Immature natural killer cell (primary cell): ENCODE results near the gene GTPBP2. TPM values are rescaled to one million over a fixed set of nuclear protein-coding genes. Genes with fewer than 3 reads are reported as not detected.
A peak's percentile ranks its signal among the peaks of the same experiment; 100 is the strongest.

Source experiments
- DNase-seq, 3 donors: peaks; one replicate each; pipeline ENCODE4 v3.0.0; 2022; ENCODE audit warnings: mixed read lengths in 1 of 3
- H3K27ac Mint-ChIP-seq, 6 donors: one replicate each; pipeline ENCODE4 v1.8.0; 2020; ENCODE audit warnings: mixed read lengths in 6 of 6, mild to moderate bottlenecking in 5 of 6, inconsistent platforms in 4 of 6, moderate library complexity in 3 of 6
- H3K27me3 Mint-ChIP-seq, 3 donors: one replicate each; pipeline ENCODE4 v1.8.0; 2020 to 2021; ENCODE audit warnings: low read depth in 3 of 3, mild to moderate bottlenecking in 3 of 3, mixed read lengths in 3 of 3, moderate library complexity in 3 of 3, inconsistent platforms in 1 of 3
- H3K36me3 Mint-ChIP-seq, 3 donors: one replicate each; pipeline ENCODE4 v1.8.0; 2020; ENCODE audit warnings: mixed read lengths in 3 of 3, inconsistent platforms in 2 of 3, mild to moderate bottlenecking in 2 of 3
- H3K4me1 Mint-ChIP-seq, 2 donors: one replicate each; pipeline ENCODE4 v1.8.0; 2020; ENCODE audit warnings: inconsistent platforms in 2 of 2, mild to moderate bottlenecking in 2 of 2, mixed read lengths in 2 of 2, moderate library complexity in 1 of 2
- H3K4me3 Mint-ChIP-seq, 5 donors: one replicate each; pipeline ENCODE4 v1.8.0; 2020; ENCODE audit warnings: mild to moderate bottlenecking in 5 of 5, mixed read lengths in 5 of 5, inconsistent platforms in 3 of 5, moderate library complexity in 3 of 5
- H3K9me3 Mint-ChIP-seq, 6 donors: one replicate each; pipeline ENCODE4 v1.8.0; 2020; ENCODE audit warnings: mild to moderate bottlenecking in 6 of 6, mixed read lengths in 6 of 6, inconsistent platforms in 4 of 6, moderate library complexity in 3 of 6
- polyA plus RNA-seq, 3 donors: library from polyadenylated mRNA; unstranded; fragments of 300-500 nt; fragmentation: Illumina TruSeq; gene quantifications; one replicate each; pipeline ENCODE4 v1.2.3, GENCODE V29; 2021

The GTPBP2 gene
- polyA plus RNA-seq, 3 donors from 2014 or later, result 3.6 to 4.9 (median 4.3) TPM

DNA sequence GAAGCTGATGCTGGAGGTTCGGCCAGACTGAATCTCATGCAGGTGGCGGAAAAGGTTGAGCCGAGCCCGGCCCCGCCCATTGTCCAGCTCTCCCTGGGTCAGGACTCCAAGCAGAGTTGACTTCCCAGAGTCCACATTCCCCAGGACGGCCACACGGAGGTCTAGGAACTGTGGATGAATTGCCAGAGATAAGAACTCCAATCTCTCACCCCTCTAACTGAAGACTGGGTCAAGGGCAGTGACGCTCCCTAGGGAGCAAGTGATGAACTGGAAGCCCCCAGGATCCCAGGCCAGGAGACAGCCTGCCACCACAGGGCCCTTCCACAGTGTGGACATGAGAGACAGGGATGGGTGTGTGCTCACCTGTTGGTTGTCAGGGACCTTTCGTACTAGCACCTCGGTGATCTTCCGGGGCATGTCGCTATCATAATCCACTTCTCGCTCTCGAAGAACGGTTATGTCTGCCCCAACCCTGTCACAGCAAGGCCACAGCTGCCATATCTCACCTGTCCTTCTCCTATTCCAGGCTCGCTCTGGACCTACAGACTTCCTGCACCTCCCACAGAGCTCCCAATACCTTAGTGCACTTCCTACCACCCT is 3.6 kb downstream of the GTPBP2 start:
- Mint-ChIP-seq H3K9me3 (no peaks in the 10 kb centered on the region), H3K36me3 (peaks cover 12 to 19% (median 13%) of the 10 kb centered on the region in 3 donors), H3K27ac (peak overlapping the region in 1 of 6 donors; percentile 76), H3K27me3 (peaks cover 3 to 8% (median 3%) of the 10 kb centered on the region in 3 donors), H3K4me3 (no peak overlapping the region), H3K4me1 (peaks cover 30 to 43% of the 10 kb centered on the region in 2 donors)
- no peak for DNase-seq

- peaks cover 3 to 6% (median 3%) of the 10 kb centered on the region in 3 donors for H3K27me3 Mint-ChIP-seq
- no peak overlapping the region for H3K4me3 Mint-ChIP-seq
- no peak for DNase-seq
- H3K27ac Mint-ChIP-seq, result peak overlapping the region in 1 of 6 donors; percentile 25
- H3K9me3 Mint-ChIP-seq, result no peaks in the 10 kb centered on the region
- H3K4me1 Mint-ChIP-seq, result peaks cover 25 to 38% of the 10 kb centered on the region in 2 donors
- peaks cover 12 to 19% (median 13%) of the 10 kb centered on the region in 3 donors for H3K36me3 Mint-ChIP-seq
These were observed 4.2 kb downstream of the GTPBP2 start for GRCh38 chr6:43624786-43625288.

DNA sequence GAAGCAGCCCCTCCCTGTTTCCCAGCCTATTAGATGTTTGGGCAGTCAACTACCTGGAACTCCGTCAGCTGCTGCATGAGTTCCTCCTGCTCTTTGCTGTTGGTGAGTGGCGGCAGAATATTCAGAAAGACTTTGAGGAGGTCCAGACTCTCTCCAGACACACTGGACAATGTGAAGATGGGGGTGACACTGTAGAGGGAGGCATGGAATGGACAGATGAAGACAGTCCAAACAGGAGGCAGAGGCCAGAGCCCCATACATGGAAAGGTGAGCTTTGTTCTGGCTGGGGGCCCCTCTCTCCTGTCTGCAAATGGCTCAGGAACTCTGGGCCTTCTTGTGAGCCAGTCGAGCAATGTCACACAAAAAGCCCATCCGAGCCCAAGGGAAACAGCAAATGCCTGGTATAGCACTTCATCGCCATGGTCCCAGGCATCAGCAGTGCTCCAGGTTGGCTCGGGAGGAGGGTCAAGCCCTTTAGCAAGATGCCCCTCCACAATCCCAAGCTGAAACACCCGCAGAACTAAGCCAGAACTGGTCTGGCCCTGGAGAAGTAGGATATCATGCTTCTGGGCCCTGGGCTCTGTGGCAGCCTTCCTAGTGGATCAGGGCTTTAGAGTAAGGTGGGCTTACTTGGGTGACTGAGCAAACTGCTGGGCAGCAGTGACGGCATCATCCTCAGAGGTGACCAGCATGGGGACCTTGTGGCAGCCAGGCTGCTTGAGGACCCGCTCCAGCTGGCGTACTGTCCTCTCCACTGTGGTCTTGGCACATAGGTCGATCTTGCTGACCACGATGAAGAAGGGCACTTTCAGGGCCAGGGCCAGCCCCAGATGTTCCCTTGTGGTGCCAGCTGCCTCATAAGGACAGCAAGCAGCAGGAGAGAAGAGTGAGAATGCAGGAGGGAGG is 4.9 kb downstream of the GTPBP2 start:
- Mint-ChIP-seq H3K4me3 (no peak overlapping the region), H3K9me3 (no peaks in the 10 kb centered on the region), H3K27me3 (peaks cover 0 to 3% (median 3%) of the 10 kb centered on the region in 3 donors), H3K4me1 (peaks cover 21 to 31% of the 10 kb centered on the region in 2 donors), H3K27ac (peak overlapping the region in 1 of 6 donors; percentile 25), H3K36me3 (peaks cover 12 to 19% (median 13%) of the 10 kb centered on the region in 3 donors)
- DNase-seq, result no peak

DNA sequence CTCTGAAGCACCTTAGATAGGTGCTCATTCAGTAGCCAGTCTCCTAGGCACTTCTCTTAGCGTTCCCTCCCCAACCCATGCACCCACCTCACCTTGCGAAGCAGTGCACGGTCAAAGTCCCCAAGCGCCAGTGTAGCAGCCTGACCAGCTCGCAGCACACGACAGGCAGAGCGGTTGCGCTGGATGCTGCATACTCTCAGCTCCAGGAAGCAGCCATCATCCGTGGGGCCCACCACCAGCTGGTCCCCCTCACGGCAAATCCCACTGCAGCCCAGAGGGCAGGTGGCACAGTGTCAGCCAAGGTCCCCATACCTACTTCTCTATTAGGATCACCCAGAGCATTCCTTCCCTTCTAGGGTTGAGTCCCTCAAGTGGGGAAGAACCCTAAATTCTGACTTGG is 6.5 kb downstream of the GTPBP2 start:
- Mint-ChIP-seq H3K36me3 (peaks cover 12 to 19% (median 13%) of the 10 kb centered on the region in 3 donors), H3K27ac (peak overlapping the region in 1 of 6 donors; percentile 31), H3K9me3 (no peaks in the 10 kb centered on the region), H3K4me3 (no peak overlapping the region), H3K27me3 (no peaks in the 10 kb centered on the region), H3K4me1 (peaks cover 12 to 18% of the 10 kb centered on the region in 2 donors)
- DNase-seq, result no peak

- H3K4me1 Mint-ChIP-seq, result peaks cover 5 to 10% of the 10 kb centered on the region in 2 donors
- no peak for DNase-seq
- peaks cover 12 to 19% (median 13%) of the 10 kb centered on the region in 3 donors for H3K36me3 Mint-ChIP-seq
- H3K27ac Mint-ChIP-seq, result peak overlapping the region in 1 of 6 donors; percentile 8
- H3K27me3 Mint-ChIP-seq, result no peaks in the 10 kb centered on the region
- H3K4me3 Mint-ChIP-seq, result no peak overlapping the region
- H3K9me3 Mint-ChIP-seq, result no peaks in the 10 kb centered on the region
These were observed 7.3 kb downstream of the GTPBP2 start for GRCh38 chr6:43621836-43622180.

GRCh38 chr6:43621078-43621835 is 7.8 kb downstream of the GTPBP2 start:
- no peak for DNase-seq
- Mint-ChIP-seq H3K36me3 (peaks cover 12 to 19% (median 13%) of the 10 kb centered on the region in 3 donors), H3K4me3 (no peak overlapping the region), H3K9me3 (no peaks in the 10 kb centered on the region), H3K27me3 (no peaks in the 10 kb centered on the region), H3K4me1 (peaks cover 2 to 5% of the 10 kb centered on the region in 2 donors), H3K27ac (peak overlapping the region in 2 of 6 donors; percentile 8 to 61)

- Mint-ChIP-seq H3K4me3 (no peak overlapping the region), H3K27ac (peak overlapping the region in 1 of 6 donors; percentile 29), H3K36me3 (peaks cover under 1 to 8% (median 4%) of the 10 kb centered on the region in 3 donors), H3K9me3 (no peaks in the 10 kb centered on the region), H3K4me1 (no peaks in the 10 kb centered on the region), H3K27me3 (no peaks in the 10 kb centered on the region)
- no peak for DNase-seq
These were observed 12.2 kb downstream of the GTPBP2 start for GRCh38 chr6:43616725-43617472.

GRCh38 chr6:43614396-43614730 is 14.7 kb downstream of the GTPBP2 start:
- H3K9me3 Mint-ChIP-seq, result no peaks in the 10 kb centered on the region
- DNase-seq, result no peak
- no peak overlapping the region for H3K4me3 Mint-ChIP-seq
- no peaks in the 10 kb centered on the region for H3K4me1 Mint-ChIP-seq
- peaks cover 4 to 15% (median 4%) of the 10 kb centered on the region in 3 donors for H3K36me3 Mint-ChIP-seq
- no peak overlapping the region for H3K27ac Mint-ChIP-seq
- H3K27me3 Mint-ChIP-seq, result no peaks in the 10 kb centered on the region

DNA sequence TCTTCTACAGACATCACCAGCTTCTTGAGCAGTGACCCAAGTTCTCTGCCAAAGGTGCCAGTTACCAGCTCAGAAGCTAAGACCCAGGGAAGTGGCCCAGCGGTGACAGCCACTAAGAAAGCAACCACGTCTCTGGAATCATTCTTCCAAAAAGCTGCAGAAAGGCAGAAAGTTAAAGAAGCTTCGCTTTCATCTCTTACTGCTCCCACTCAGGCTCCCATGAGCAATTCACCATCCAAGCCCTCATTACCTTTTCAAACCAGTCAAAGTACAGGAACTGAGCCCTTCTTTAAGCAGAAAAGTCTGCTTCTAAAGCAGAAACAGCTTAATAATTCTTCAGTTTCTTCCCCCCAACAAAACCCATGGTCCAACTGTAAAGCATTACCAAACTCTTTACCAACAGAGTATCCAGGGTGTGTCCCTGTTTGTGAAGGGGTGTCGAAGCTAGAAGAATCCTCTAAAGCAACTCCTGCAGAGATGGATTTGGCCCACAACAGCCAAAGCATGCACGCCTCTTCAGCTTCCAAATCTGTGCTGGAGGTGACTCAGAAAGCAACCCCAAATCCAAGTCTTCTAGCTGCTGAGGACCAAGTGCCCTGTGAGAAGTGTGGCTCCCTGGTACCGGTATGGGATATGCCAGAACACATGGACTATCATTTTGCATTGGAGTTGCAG is 15.2 kb downstream of the GTPBP2 start:
- H3K27me3 Mint-ChIP-seq, result no peaks in the 10 kb centered on the region
- H3K27ac Mint-ChIP-seq, result peak overlapping the region in 2 of 6 donors; percentile 2 to 36
- no peak for DNase-seq
- H3K4me3 Mint-ChIP-seq, result no peak overlapping the region
- no peaks in the 10 kb centered on the region for H3K4me1 Mint-ChIP-seq
- peaks cover 4 to 15% (median 4%) of the 10 kb centered on the region in 3 donors for H3K36me3 Mint-ChIP-seq
- H3K9me3 Mint-ChIP-seq, result no peaks in the 10 kb centered on the region

- Mint-ChIP-seq H3K27me3 (no peaks in the 10 kb centered on the region), H3K9me3 (no peaks in the 10 kb centered on the region)
These were observed 18.6 kb downstream of the GTPBP2 start for GRCh38 chr6:43610431-43610830.

DNA sequence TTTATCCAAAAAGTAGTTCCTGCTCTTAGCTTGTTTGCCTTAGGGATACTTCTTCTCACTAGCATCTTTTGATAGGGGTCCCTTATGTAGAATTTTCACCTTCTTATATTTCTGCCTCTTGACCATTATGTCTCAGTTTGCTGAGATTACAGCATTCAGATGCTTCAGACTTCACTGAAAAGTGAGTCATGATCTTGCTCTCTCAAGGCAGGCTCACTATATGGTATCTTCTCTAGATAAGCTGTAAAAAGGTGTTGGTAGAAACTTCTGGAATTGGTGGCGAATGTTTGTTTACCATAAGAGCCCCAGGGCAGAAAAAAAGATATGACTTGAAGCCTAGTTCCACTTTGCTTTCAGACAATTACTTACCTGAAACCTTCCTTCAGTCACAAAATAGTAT is 19.7 kb downstream of the GTPBP2 start:
- Mint-ChIP-seq H3K4me1 (peaks cover 3 to 6% of the 10 kb centered on the region in 2 donors), H3K27me3 (no peaks in the 10 kb centered on the region), H3K36me3 (peaks cover 8 to 24% (median 15%) of the 10 kb centered on the region in 3 donors), H3K27ac (peak overlapping the region in 1 of 6 donors; percentile 22), H3K9me3 (no peaks in the 10 kb centered on the region), H3K4me3 (no peak overlapping the region)
- no peak for DNase-seq

More at GRCh38 chr6:43610431-43610830, 18.6 kb downstream of the GTPBP2 start:
- peaks cover 8 to 24% (median 10%) of the 10 kb centered on the region in 3 donors for H3K36me3 Mint-ChIP-seq
- H3K4me3 Mint-ChIP-seq, result no peak overlapping the region
- DNase-seq, result no peak
- H3K4me1 Mint-ChIP-seq, result peaks cover 3 to 6% of the 10 kb centered on the region in 2 donors
- peak overlapping the region in 1 of 6 donors; percentile 46 for H3K27ac Mint-ChIP-seq

GRCh38 chr6:43608807-43609206 is 20.3 kb downstream of the GTPBP2 start:
- H3K36me3 Mint-ChIP-seq, result peaks cover 8 to 24% (median 14%) of the 10 kb centered on the region in 3 donors
- H3K4me3 Mint-ChIP-seq, result no peak overlapping the region
- H3K4me1 Mint-ChIP-seq, result peaks cover 3 to 6% of the 10 kb centered on the region in 2 donors
- no peaks in the 10 kb centered on the region for H3K27me3 Mint-ChIP-seq
- DNase-seq, result no peak
- peak overlapping the region in 1 of 6 donors; percentile 2 for H3K27ac Mint-ChIP-seq
- H3K9me3 Mint-ChIP-seq, result no peaks in the 10 kb centered on the region
